IMR-90 (cell line): ENCODE results near the gene MEN1. TPM values are rescaled to one million over a fixed set of nuclear protein-coding genes. Genes with fewer than 3 reads are reported as not detected.

Experiments used
- ATAC-seq: fragments of 200-7000 bp; cut with Tn5 transposase; 2 replicates; pipeline ENCODE4 v1.9.1; 2020; ENCODE audit warnings: low read depth, mild to moderate bottlenecking, moderate library complexity
- BruUV-seq: library from RNA; stranded (reverse); fragments of 400-500 nt; replicated peaks from 2 replicates; lab custom pipeline; 2021; lab: Mats Ljungman, UMichigan
- CTCF ChIA-PET: fragments of 300-600 bp; formaldehyde crosslinking; extraction: SDS; loops from one replicate; lab custom pipeline; 2021; ENCODE audit warnings: antibody characterized with exemption; lab: Yijun Ruan, JAX
- POLR2A ChIA-PET: fragments of 300-600 bp; sonication (Branson Sonifier 250); formaldehyde crosslinking; loops from one replicate; lab custom pipeline; 2022; ENCODE audit warnings: antibody characterized with exemption; ENCODE audit not compliant: unreplicated experiment; lab: Charles Lee
- DNase-seq: peaks from one replicate; pipeline ENCODE4 v3.0.0; 2013
- H2AFZ ChIP-seq: replicated peaks from 2 replicates; pipeline ENCODE3; 2013; ENCODE audit warnings: low read length, mild to moderate bottlenecking; ENCODE audit not compliant: poor library complexity
- H2AK5ac ChIP-seq: 2 replicates; pipeline ENCODE4 v1.6.1; 2013; ENCODE audit warnings: low read depth, low read length, inconsistent platforms
- H2AK9ac ChIP-seq: replicated peaks from 2 replicates; pipeline ENCODE3; 2013; ENCODE audit warnings: mild to moderate bottlenecking, low read depth, low read length, moderate library complexity; ENCODE audit not compliant: poor library complexity
- H2BK120ac ChIP-seq: 2 replicates; pipeline ENCODE4 v1.6.1; 2013; ENCODE audit warnings: low read depth, low read length, inconsistent platforms
- H2BK15ac ChIP-seq: 3 replicates; pipeline ENCODE4 v1.6.1; 2013; ENCODE audit warnings: low read depth, low read length, inconsistent platforms
- H2BK20ac ChIP-seq: 2 replicates; pipeline ENCODE4 v1.6.1; 2013; ENCODE audit warnings: low read depth, mild to moderate bottlenecking, inconsistent platforms, low read length, moderate library complexity
- H2BK5ac ChIP-seq: 2 replicates; pipeline ENCODE4 v1.6.1; 2013; ENCODE audit warnings: mild to moderate bottlenecking, low read depth, low read length, inconsistent platforms; ENCODE audit not compliant: poor library complexity, severe bottlenecking
- H3K14ac ChIP-seq: replicated peaks from 2 replicates; pipeline ENCODE4 v1.6.1; 2013; ENCODE audit warnings: low read depth, low read length, inconsistent platforms
- H3K18ac ChIP-seq: 2 replicates; pipeline ENCODE4 v1.6.1; 2013; ENCODE audit warnings: low read depth, low read length, control low read depth
- H3K23ac ChIP-seq: 2 replicates; pipeline ENCODE4 v1.6.1; 2013; ENCODE audit warnings: low read depth, low read length, inconsistent platforms
- H3K27ac ChIP-seq: 2 replicates; pipeline ENCODE4 v1.5.1; 2013; ENCODE audit warnings: mild to moderate bottlenecking, control low read depth, low read length; ENCODE audit not compliant: insufficient read depth
- H3K27me3 ChIP-seq: 2 replicates; pipeline ENCODE4 v1.6.1; 2013; ENCODE audit warnings: low read length; ENCODE audit not compliant: control insufficient read depth, insufficient read depth
- H3K36me3 ChIP-seq: 2 replicates; pipeline ENCODE4 v1.6.1; 2013; ENCODE audit warnings: low read length, mixed read lengths; ENCODE audit not compliant: control insufficient read depth, insufficient read depth
- H3K4ac ChIP-seq: 2 replicates; pipeline ENCODE4 v1.6.1; 2013; ENCODE audit warnings: low read depth, low read length, inconsistent platforms
- H3K4me1 ChIP-seq: 2 replicates; pipeline ENCODE4 v1.6.1; 2013; ENCODE audit warnings: low read length, mixed read lengths; ENCODE audit not compliant: control insufficient read depth, insufficient read depth
- H3K4me2 ChIP-seq: 2 replicates; pipeline ENCODE4 v1.6.1; 2013; ENCODE audit warnings: low read depth, mild to moderate bottlenecking, control low read depth, low read length, moderate library complexity
- H3K4me3 ChIP-seq: 2 replicates; pipeline ENCODE4 v1.5.1; 2013; ENCODE audit warnings: low read depth, mild to moderate bottlenecking, control low read depth, low read length, moderate library complexity; ENCODE audit not compliant: insufficient read depth
- H3K56ac ChIP-seq: 2 replicates; pipeline ENCODE4 v1.6.1; 2013; ENCODE audit warnings: low read length, inconsistent platforms; ENCODE audit not compliant: insufficient read depth; ENCODE audit errors: extremely low read depth
- H3K79me1 ChIP-seq, 2 experiments: 2 replicates each; pipeline ENCODE4 v1.6.1; 2013; ENCODE audit warnings: low read length in 2 of 2, inconsistent platforms in 1 of 2, low read depth in 1 of 2
- H3K9ac ChIP-seq: 2 replicates; pipeline ENCODE4 v1.6.1; 2013; ENCODE audit warnings: low read depth, low read length, control low read depth
- H3K9me1 ChIP-seq: 2 replicates; pipeline ENCODE4 v1.6.1; 2013; ENCODE audit warnings: low read length, inconsistent platforms; ENCODE audit not compliant: insufficient read depth
- H3K9me3 ChIP-seq: 2 replicates; pipeline ENCODE4 v1.6.1; 2013; ENCODE audit warnings: low read length; ENCODE audit not compliant: control insufficient read depth, insufficient read depth
- H4K20me1 ChIP-seq: 2 replicates; pipeline ENCODE4 v1.6.1; 2013; ENCODE audit warnings: low read length, inconsistent platforms; ENCODE audit not compliant: insufficient read depth
- H4K5ac ChIP-seq: 2 replicates; pipeline ENCODE4 v1.6.1; 2013; ENCODE audit warnings: mild to moderate bottlenecking, low read depth, low read length, control low read depth
- H4K8ac ChIP-seq, 2 experiments: 2 replicates each; pipeline ENCODE4 v1.6.1; 2013; ENCODE audit warnings: low read depth in 2 of 2, low read length in 2 of 2, control low read depth in 1 of 2, inconsistent platforms in 1 of 2
- H4K91ac ChIP-seq: 2 replicates; pipeline ENCODE4 v1.6.1; 2013; ENCODE audit warnings: low read depth, low read length, inconsistent platforms; ENCODE audit not compliant: insufficient read depth
- CTCF ChIP-seq: conservative IDR thresholded peaks from 2 replicates; pipeline ENCODE4 v1.5.1; 2012; ENCODE audit warnings: mild to moderate bottlenecking, low read depth, low read length, improper control_type of control experiment
- MAZ ChIP-seq: IDR thresholded peaks from 2 replicates; pipeline ENCODE4 v1.6.1; 2012; ENCODE audit warnings: low read depth, mild to moderate bottlenecking, low read length, improper control_type of control experiment, moderate library complexity, borderline replicate concordance
- POLR2A ChIP-seq: IDR thresholded peaks from 2 replicates; pipeline ENCODE4 v1.6.1; 2012; ENCODE audit warnings: mild to moderate bottlenecking, low read depth, low read length
- RAD21 ChIP-seq: IDR thresholded peaks from 2 replicates; pipeline ENCODE4 v1.6.1; 2012; ENCODE audit warnings: low read length, improper control_type of control experiment
- RFX5 ChIP-seq: IDR thresholded peaks from 2 replicates; pipeline ENCODE4 v1.8.0; 2012; ENCODE audit warnings: low read depth, mild to moderate bottlenecking, low read length, moderate library complexity
- SMC3 ChIP-seq: fragments of 150-350 bp; IDR thresholded peaks from 2 replicates; pipeline ENCODE4 v1.6.1; 2016; ENCODE audit warnings: low read depth, mild to moderate bottlenecking, antibody characterized with exemption, low read length, moderate library complexity
- WGBS, 2 experiments: methylation state at CpG; one replicate each; pipeline versions ENCODE4 v1.1.5 to v1.1.7; 2013; ENCODE audit warnings: missing lambda C conversion rate in 2 of 2; ENCODE audit not compliant: insufficient read length in 1 of 2; ENCODE audit errors: extremely low coverage in 2 of 2; 5-methylcytosine and 5-hydroxymethylcytosine counted together
- dilution Hi-C: fragments of 300-500 bp; cut with HindIII; formaldehyde crosslinking; loops from one replicate; pipeline ENCODE4 v1.14.3; 2018; ENCODE audit warnings: low sequenced_read_pairs; ENCODE audit not compliant: unreplicated experiment
- in situ Hi-C: fragments of 300-500 bp; cut with MboI; formaldehyde crosslinking; loops from 3 replicates; pipeline ENCODE4 v1.14.3; 2019; ENCODE audit warnings: low sequenced_read_pairs, inconsistent platforms, mixed read lengths
- intact Hi-C: fragments of 100-400 bp; cut with micrococcal nuclease; formaldehyde crosslinking; loops from 2 replicates; pipeline ENCODE4 v1.10.0; 2022
- polyA plus RNA-seq, 3 experiments: library from polyadenylated mRNA; depleted of rRNA; stranded (reverse); fragments of >200 nt; gene quantifications; 2 replicates each; pipeline ENCODE4 v1.2.3, GENCODE V29; 2012; ENCODE audit warnings: low replicate concordance in 1 of 3
- total RNA-seq: library from RNA; depleted of rRNA; stranded (reverse); fragments of >200 nt; gene quantifications from 2 replicates; pipeline ENCODE4 v1.2.3, GENCODE V29; 2012
- TF ChIP-seq, protein P1 (sequence below): fragments of 150-350 bp; IDR thresholded peaks from 2 replicates; pipeline ENCODE4 v1.6.1; 2016; ENCODE audit warnings: low read depth, mild to moderate bottlenecking, low read length, moderate library complexity, borderline replicate concordance

The MEN1 gene
- total and polyA plus RNA-seq, 2 of the 4 experiments (the other 2 are of a cell fraction): 8.8 to 35.7 TPM

DNA sequence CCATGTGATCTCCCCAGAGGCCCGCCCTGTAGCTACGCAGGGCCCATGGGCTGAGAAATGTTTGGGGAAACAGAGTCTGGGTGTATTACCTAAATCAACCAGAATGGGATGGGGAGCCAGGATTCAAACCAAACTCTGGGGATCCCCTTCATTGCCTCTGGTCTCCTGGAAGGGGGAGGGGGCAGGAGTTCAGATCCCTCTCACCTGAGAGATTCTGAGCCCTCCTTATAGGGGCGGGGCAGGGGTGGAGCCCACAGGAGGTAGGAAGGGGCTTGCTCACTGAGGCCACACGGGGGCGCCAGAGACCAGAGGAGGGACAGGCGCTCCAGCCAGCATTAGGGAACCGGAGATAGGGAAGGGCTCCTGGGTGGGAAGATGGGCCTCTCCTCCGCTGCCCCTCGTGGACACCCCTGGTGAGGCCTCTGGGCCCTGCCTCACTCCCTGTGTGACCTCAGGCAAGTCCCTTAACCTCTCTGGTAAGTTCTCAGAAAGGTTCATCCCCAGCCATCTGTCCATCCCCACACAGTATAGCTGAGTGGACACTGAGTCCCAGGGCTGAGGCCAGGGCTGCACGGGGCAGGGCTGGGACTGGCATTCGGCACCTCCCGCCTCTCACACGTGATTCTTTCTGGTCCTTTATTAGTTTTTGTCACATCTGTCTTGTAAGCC, 36.8 kb upstream of the MEN1 start:
- Histone ChIP-seq H2AFZ (peak overlapping the region; percentile 95), H3K23ac (0 out of 2 replicates have a peak overlapping the region, but pooled peaks have one; percentile 4), H3K4me3 (no peak overlapping the region), H3K9me3 (no peaks in the 10 kb centered on the region), H3K9ac (no peak overlapping the region), H3K4ac (peak overlapping the region; percentile 87), H3K4me1 (peaks cover 20% of the 10 kb centered on the region), H3K9me1 (no peaks in the 10 kb centered on the region), H3K36me3 (no peaks in the 10 kb centered on the region), H3K27ac (no peak overlapping the region), H2BK5ac (peak overlapping the region; percentile 2), H2BK20ac (peak overlapping the region; percentile 69; the same call in 1 of the 2 replicates), H3K4me2 (no peak overlapping the region), H3K27me3 (no peaks in the 10 kb centered on the region), H4K20me1 (no peaks in the 10 kb centered on the region), H4K8ac (peak overlapping the region in 1 of 2 experiments; percentile 76; a peak in 2 of 4 replicates), H2AK9ac (peak overlapping the region; percentile 80), H2BK15ac (peak overlapping the region; percentile 60; the same call in 1 of the 3 replicates), H3K56ac (no peak overlapping the region), H4K5ac (peak overlapping the region; percentile 87), H3K79me1 (peaks cover 0 to 28% of the 10 kb centered on the region in 2 experiments; a peak in 3 of 4 replicates), H4K91ac (peak overlapping the region; percentile 67), H2BK120ac (peak overlapping the region; percentile 56; the same call in 1 of the 2 replicates), H2AK5ac (peak overlapping the region; percentile 78), H3K18ac (no peak overlapping the region), H3K14ac (no peak overlapping the region; the same call in 1 of the 2 replicates)
- WGBS, 2 experiments: 8% methylated on average over 2 of the region's 13 CpGs; no CpG with 5 or more reads in 1 of the 2 experiments
- DNase-seq (peak; percentile 80), ATAC-seq (peak; percentile 84)
- intact Hi-C loops (loop anchor here (1.0 to 5.0 kb wide), 6 partner anchors 30 to 264 kb away; partner anchors contain the start of genes BATF2, PPP2R5B and TM7SF2), in situ Hi-C loops (loop anchor here (5.0 to 10.0 kb wide), 2 partner anchors 45 to 158 kb away; no protein-coding TSS in a partner anchor), dilution Hi-C loops (no loop called here)
- ChIA-PET CTCF (interaction anchor here (0.6 to 3.3 kb wide), 9 partner anchors 31 to 167 kb away, joined by 3 to 15 read pairs (median 5); partner anchors contain the start of genes ARL2, BATF2 and EHD1), POLR2A (no interaction called here)
- no TSS peak for BruUV-seq
- TF ChIP-seq RAD21: peak; percentile 98
- TF ChIP-seq POLR2A: peak; percentile 61
- TF ChIP-seq MAZ: peak; percentile 83
- TF ChIP-seq, protein P1, sequence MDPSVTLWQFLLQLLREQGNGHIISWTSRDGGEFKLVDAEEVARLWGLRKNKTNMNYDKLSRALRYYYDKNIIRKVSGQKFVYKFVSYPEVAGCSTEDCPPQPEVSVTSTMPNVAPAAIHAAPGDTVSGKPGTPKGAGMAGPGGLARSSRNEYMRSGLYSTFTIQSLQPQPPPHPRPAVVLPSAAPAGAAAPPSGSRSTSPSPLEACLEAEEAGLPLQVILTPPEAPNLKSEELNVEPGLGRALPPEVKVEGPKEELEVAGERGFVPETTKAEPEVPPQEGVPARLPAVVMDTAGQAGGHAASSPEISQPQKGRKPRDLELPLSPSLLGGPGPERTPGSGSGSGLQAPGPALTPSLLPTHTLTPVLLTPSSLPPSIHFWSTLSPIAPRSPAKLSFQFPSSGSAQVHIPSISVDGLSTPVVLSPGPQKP: no peak
- no peak for TF ChIP-seq RFX5
- peak; percentile 97 for TF ChIP-seq CTCF
- peak; percentile 86 for TF ChIP-seq SMC3
